ENCODE results near the gene TM4SF4. TPM values are rescaled to one million over a fixed set of nuclear protein-coding genes. Genes with fewer than 3 reads are reported as not detected.

The TM4SF4 gene
- total RNA-seq, 1 experiment from 2014 or later = not detected

GRCh38 chr3:149460117-149460516 is 14.4 kb upstream of the TM4SF4 start:
- Histone ChIP-seq H3F3A (ENCODE audit: insufficient read depth, low read depth) (no peaks in the 10 kb centered on the region), H2AFZ (no peak overlapping the region), H3K9me3 (ENCODE audit: insufficient read depth, low read depth) (no peaks in the 10 kb centered on the region; the same call in 1 of the 2 replicates), H3K9me2 (ENCODE audit: insufficient read depth) (no peaks in the 10 kb centered on the region), H4K20me1 (ENCODE audit: insufficient read depth) (no peaks in the 10 kb centered on the region), H3K4me3 (no peak overlapping the region), H3K4me1 (replicated peaks; ENCODE audit: insufficient read depth) (0 out of 2 replicates have a peak, but pooled peaks cover 1% of the 10 kb centered on the region), H3K27ac (no peak overlapping the region), H3K4me2 (no peak overlapping the region), H3K27me3 (ENCODE audit: insufficient read depth, low read depth) (no peaks in the 10 kb centered on the region), H3K79me2 (ENCODE audit: low read depth) (no peaks in the 10 kb centered on the region), H3K36me3 (ENCODE audit: low read depth) (no peaks in the 10 kb centered on the region)
- intact Hi-C loops (cut with micrococcal nuclease; ENCODE audit: unreplicated experiment) = no loop called here
- ChIA-PET POLR2A (ENCODE audit: unreplicated experiment) (interaction anchor here (0.6 kb wide), 2 partner anchors 11 to 45 kb away, joined by 3 to 7 read pairs; no protein-coding TSS in a partner anchor), CTCF (interaction anchor here (0.6 to 0.8 kb wide), 2 partner anchors 50 to 143 kb away, joined by 3 read pairs; no protein-coding TSS in a partner anchor)
- BruUV-seq (replicated peaks) = no TSS peak
- DNase-seq = no peak
- TF ChIP-seq, protein P1, sequence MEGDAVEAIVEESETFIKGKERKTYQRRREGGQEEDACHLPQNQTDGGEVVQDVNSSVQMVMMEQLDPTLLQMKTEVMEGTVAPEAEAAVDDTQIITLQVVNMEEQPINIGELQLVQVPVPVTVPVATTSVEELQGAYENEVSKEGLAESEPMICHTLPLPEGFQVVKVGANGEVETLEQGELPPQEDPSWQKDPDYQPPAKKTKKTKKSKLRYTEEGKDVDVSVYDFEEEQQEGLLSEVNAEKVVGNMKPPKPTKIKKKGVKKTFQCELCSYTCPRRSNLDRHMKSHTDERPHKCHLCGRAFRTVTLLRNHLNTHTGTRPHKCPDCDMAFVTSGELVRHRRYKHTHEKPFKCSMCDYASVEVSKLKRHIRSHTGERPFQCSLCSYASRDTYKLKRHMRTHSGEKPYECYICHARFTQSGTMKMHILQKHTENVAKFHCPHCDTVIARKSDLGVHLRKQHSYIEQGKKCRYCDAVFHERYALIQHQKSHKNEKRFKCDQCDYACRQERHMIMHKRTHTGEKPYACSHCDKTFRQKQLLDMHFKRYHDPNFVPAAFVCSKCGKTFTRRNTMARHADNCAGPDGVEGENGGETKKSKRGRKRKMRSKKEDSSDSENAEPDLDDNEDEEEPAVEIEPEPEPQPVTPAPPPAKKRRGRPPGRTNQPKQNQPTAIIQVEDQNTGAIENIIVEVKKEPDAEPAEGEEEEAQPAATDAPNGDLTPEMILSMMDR (conservative IDR thresholded peaks at IDR 0.05) = no peak
- TF ChIP-seq EZH2 (IDR thresholded peaks at IDR 0.05; ENCODE audit: low read depth) = no peak

DNA sequence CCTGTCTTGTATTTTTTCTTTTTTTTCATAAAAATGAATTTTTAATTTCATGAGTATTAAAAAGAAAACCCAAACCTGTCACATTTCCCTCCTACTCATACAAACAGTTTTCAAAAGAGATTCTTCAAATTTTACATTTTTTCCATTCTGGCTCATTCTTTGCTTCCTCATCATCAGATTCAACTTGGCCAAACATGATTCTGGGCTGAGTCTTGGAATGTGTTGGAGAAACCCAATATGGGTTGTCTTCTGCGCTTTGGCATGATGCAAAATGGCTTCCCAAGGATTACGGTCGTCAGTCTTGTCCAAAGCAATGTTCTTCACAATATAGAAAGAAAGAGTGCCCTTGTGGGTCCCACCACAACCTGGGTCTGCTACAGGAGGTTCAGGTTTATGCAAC is 12.4 kb upstream of the TM4SF4 start:
- no TSS peak for BruUV-seq (replicated peaks)
- Histone ChIP-seq H3K9me2 (ENCODE audit: insufficient read depth) (no peaks in the 10 kb centered on the region), H3K4me3 (no peak overlapping the region), H3K79me2 (ENCODE audit: low read depth) (no peaks in the 10 kb centered on the region), H3K4me1 (replicated peaks; ENCODE audit: insufficient read depth) (no peaks in the 10 kb centered on the region), H3K27me3 (ENCODE audit: insufficient read depth, low read depth) (no peaks in the 10 kb centered on the region), H3K9me3 (ENCODE audit: insufficient read depth, low read depth) (no peaks in the 10 kb centered on the region), H4K20me1 (ENCODE audit: insufficient read depth) (no peaks in the 10 kb centered on the region), H3K4me2 (no peak overlapping the region), H3K36me3 (ENCODE audit: low read depth) (no peaks in the 10 kb centered on the region), H3F3A (ENCODE audit: insufficient read depth, low read depth) (no peaks in the 10 kb centered on the region), H2AFZ (no peak overlapping the region), H3K27ac (no peak overlapping the region)
- no peak for TF ChIP-seq EZH2 (IDR thresholded peaks at IDR 0.05; ENCODE audit: low read depth)
- DNase-seq = no peak
- ChIA-PET POLR2A (ENCODE audit: unreplicated experiment) (interaction anchor here (0.7 kb wide), 1 partner anchor 11 kb away, joined by 3 read pairs; no protein-coding TSS in a partner anchor), CTCF (no interaction called here)
- intact Hi-C loops (cut with micrococcal nuclease; ENCODE audit: unreplicated experiment) = no loop called here

GRCh38 chr3:149462581-149463011 is 11.9 kb upstream of the TM4SF4 start:
- Histone ChIP-seq H3K9me2 (ENCODE audit: insufficient read depth) (no peaks in the 10 kb centered on the region), H3K9me3 (ENCODE audit: insufficient read depth, low read depth) (no peaks in the 10 kb centered on the region), H3K27me3 (ENCODE audit: insufficient read depth, low read depth) (no peaks in the 10 kb centered on the region), H3K27ac (no peak overlapping the region), H3K36me3 (ENCODE audit: low read depth) (no peaks in the 10 kb centered on the region), H3K4me2 (no peak overlapping the region), H3K4me1 (replicated peaks; ENCODE audit: insufficient read depth) (no peaks in the 10 kb centered on the region), H3F3A (ENCODE audit: insufficient read depth, low read depth) (no peaks in the 10 kb centered on the region), H3K79me2 (ENCODE audit: low read depth) (no peaks in the 10 kb centered on the region), H3K4me3 (no peak overlapping the region), H4K20me1 (ENCODE audit: insufficient read depth) (no peaks in the 10 kb centered on the region), H2AFZ (no peak overlapping the region)
- ChIA-PET POLR2A (ENCODE audit: unreplicated experiment) (no interaction called here), CTCF (no interaction called here)
- DNase-seq = no peak
- BruUV-seq (replicated peaks) = no TSS peak
- intact Hi-C loops (cut with micrococcal nuclease; ENCODE audit: unreplicated experiment) = no loop called here
- TF ChIP-seq EZH2 (IDR thresholded peaks at IDR 0.05; ENCODE audit: low read depth) = no peak
- TF ChIP-seq, protein P1 (conservative IDR thresholded peaks at IDR 0.05) = no peak

GRCh38 chr3:149463921-149464320 is 10.6 kb upstream of the TM4SF4 start:
- H4K20me1 ChIP-seq (ENCODE audit: insufficient read depth) = no peaks in the 10 kb centered on the region
- H3K4me2 ChIP-seq = no peak overlapping the region
- ChIA-PET POLR2A (ENCODE audit: unreplicated experiment) (interaction anchor here (0.6 kb wide), 1 partner anchor 936 kb away, joined by 3 read pairs; no protein-coding TSS in a partner anchor), CTCF (no interaction called here)
- H3K9me3 ChIP-seq (ENCODE audit: insufficient read depth, low read depth) = no peaks in the 10 kb centered on the region
- intact Hi-C loops (cut with micrococcal nuclease; ENCODE audit: unreplicated experiment) = no loop called here
- DNase-seq = no peak
- no peak overlapping the region for H2AFZ ChIP-seq
- H3K9me2 ChIP-seq (ENCODE audit: insufficient read depth) = no peaks in the 10 kb centered on the region
- H3K27ac ChIP-seq = no peak overlapping the region
- no peaks in the 10 kb centered on the region for H3K27me3 ChIP-seq (ENCODE audit: insufficient read depth, low read depth)
- H3F3A ChIP-seq (ENCODE audit: insufficient read depth, low read depth) = no peaks in the 10 kb centered on the region
- BruUV-seq (replicated peaks) = no TSS peak
- no peak overlapping the region for H3K4me3 ChIP-seq
- H3K36me3 ChIP-seq (ENCODE audit: low read depth) = no peaks in the 10 kb centered on the region
- H3K4me1 ChIP-seq (replicated peaks; ENCODE audit: insufficient read depth) = peaks cover 9% of the 10 kb centered on the region
- no peak for TF ChIP-seq EZH2 (IDR thresholded peaks at IDR 0.05; ENCODE audit: low read depth)
- TF ChIP-seq, protein P1 (conservative IDR thresholded peaks at IDR 0.05) = no peak
- H3K79me2 ChIP-seq (ENCODE audit: low read depth) = no peaks in the 10 kb centered on the region

Measured in PC-9 (cell line).